Activated CD4-positive, alpha-beta T cell treated with anti-CD3 and anti-CD28 coated beads for 1 hour (primary cell): Measurements from ENCODE around the gene RBM4B.
"Not testable (repeated sequence)": the region's sequence is repeated elsewhere in the genome, so short reads cannot be mapped to it uniquely, and the experiment has no call there.

Experiments used
- DNase-seq: peaks from one replicate; pipeline ENCODE4 v3.0.0-alpha.2; 2020

Gene RBM4B

GRCh38 chr11:66686100-66686785 is 8.6 kb upstream of the RBM4B start:
- no peak for DNase-seq

GRCh38 chr11:66685276-66686099 is 7.8 kb upstream of the RBM4B start:
- DNase-seq: no peak

- no peak for DNase-seq
These were observed 6.9 kb upstream of the RBM4B start for GRCh38 chr11:66684635-66685034.

GRCh38 chr11:66683877-66684276 is 6.2 kb upstream of the RBM4B start:
- no peak for DNase-seq

GRCh38 chr11:66680966-66681645 is 3.4 kb upstream of the RBM4B start:
- DNase-seq: no peak

- DNase-seq: no peak
These were observed 622 bp downstream of the RBM4B start for GRCh38 chr11:66676931-66677598.

GRCh38 chr11:66676282-66676919 is 1.3 kb downstream of the RBM4B start:
- DNase-seq: no peak

GRCh38 chr11:66674964-66675602 is 2.6 kb downstream of the RBM4B start:
- no peak for DNase-seq

GRCh38 chr11:66670816-66671215 is 6.9 kb downstream of the RBM4B start:
- no peak for DNase-seq

GRCh38 chr11:66665369-66665768 is 12.3 kb downstream of the RBM4B start:
- DNase-seq: no peak

GRCh38 chr11:66663741-66664296 is 13.9 kb downstream of the RBM4B start:
- no peak for DNase-seq

GRCh38 chr11:66659763-66660162 is 17.9 kb downstream of the RBM4B start:
- DNase-seq: no peak

GRCh38 chr11:66653123-66653522 is 24.6 kb downstream of the RBM4B start:
- no peak for DNase-seq

- no peak for DNase-seq
These were observed 25.0 kb downstream of the RBM4B start for GRCh38 chr11:66652651-66653050.

- no peak for DNase-seq
These were observed 26.7 kb downstream of the RBM4B start for GRCh38 chr11:66651016-66651415.

- no peak for DNase-seq
These were observed 27.8 kb downstream of the RBM4B start for GRCh38 chr11:66649903-66650302.

- no peak for DNase-seq
These were observed 30.9 kb downstream of the RBM4B start for GRCh38 chr11:66646828-66647227.

- DNase-seq: no peak
These were observed 33.8 kb downstream of the RBM4B start for GRCh38 chr11:66643745-66644437.

GRCh38 chr11:66641834-66642233 is 35.9 kb downstream of the RBM4B start:
- DNase-seq: no peak

- DNase-seq: not testable (repeated sequence)
These were observed 37.8 kb downstream of the RBM4B start for GRCh38 chr11:66639814-66640340.
